ENCODE data around the gene ZBTB38.

Gene ZBTB38

GRCh38 chr3:141399200-141399599 lies 30.9 kb downstream of the ZBTB38 start:
- TF ChIP-seq, protein P1, sequence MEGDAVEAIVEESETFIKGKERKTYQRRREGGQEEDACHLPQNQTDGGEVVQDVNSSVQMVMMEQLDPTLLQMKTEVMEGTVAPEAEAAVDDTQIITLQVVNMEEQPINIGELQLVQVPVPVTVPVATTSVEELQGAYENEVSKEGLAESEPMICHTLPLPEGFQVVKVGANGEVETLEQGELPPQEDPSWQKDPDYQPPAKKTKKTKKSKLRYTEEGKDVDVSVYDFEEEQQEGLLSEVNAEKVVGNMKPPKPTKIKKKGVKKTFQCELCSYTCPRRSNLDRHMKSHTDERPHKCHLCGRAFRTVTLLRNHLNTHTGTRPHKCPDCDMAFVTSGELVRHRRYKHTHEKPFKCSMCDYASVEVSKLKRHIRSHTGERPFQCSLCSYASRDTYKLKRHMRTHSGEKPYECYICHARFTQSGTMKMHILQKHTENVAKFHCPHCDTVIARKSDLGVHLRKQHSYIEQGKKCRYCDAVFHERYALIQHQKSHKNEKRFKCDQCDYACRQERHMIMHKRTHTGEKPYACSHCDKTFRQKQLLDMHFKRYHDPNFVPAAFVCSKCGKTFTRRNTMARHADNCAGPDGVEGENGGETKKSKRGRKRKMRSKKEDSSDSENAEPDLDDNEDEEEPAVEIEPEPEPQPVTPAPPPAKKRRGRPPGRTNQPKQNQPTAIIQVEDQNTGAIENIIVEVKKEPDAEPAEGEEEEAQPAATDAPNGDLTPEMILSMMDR (IDR thresholded peaks at IDR 0.05; ENCODE audit: poor library complexity, severe bottlenecking), result no peak
- peak overlapping the region; percentile 96 for H3K27ac ChIP-seq (ENCODE audit: poor library complexity, severe bottlenecking)
- H3K36me3 ChIP-seq (ENCODE audit: low read depth), result peaks cover 39% of the 10 kb centered on the region
- no peak overlapping the region for H3K4me3 ChIP-seq (ENCODE audit: severe bottlenecking)
- H3K27me3 ChIP-seq (ENCODE audit: insufficient read depth, poor library complexity, severe bottlenecking), result no peaks in the 10 kb centered on the region
- no peaks in the 10 kb centered on the region for H3K9me3 ChIP-seq (ENCODE audit: severe bottlenecking)
- H3K4me1 ChIP-seq (ENCODE audit: insufficient read depth, poor library complexity, severe bottlenecking), result peaks cover 17% of the 10 kb centered on the region
- DNase-seq (ENCODE audit: low spot score), result no peak
- no peak for ATAC-seq (ENCODE audit: low read depth)

DNA sequence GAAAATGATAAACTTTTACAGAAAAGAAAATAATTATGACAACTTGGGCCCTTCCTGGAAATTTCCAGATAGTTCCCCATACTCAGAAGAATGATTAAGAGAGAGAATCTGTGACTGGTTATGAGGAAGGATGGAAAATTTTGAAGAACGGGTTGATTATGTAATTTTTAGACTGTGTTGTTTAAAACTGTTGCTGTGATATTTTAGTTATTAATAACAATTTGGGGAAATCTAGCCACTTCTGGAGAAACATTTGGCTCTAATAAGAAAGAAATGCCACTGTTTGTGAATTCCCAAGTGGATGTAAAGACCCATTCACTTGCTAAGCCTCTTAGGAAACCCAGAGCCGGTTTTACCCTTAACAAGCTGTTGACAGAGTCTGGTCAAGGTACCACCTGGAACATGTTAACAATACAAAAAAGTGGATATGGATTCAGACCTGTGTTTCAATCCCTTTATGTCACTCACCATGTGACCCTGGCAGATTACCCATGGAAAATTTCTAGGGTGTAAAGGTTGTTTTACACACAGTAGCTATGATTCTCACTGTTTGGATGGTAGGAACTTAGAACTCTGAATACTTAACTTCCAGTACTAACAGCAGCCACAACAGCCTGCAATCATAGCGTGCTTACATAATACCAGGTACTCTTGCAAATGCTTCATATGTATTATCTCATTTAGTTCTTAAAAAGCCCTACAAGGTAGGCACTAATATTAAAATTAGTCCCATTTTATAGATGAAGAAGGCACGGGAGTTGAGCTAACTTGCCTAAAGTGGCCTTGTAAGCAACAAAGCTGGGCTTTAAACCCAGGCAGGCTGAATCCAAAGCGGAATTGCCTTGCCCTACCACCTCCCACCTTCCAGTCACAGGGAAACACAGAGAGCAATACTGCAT lies 32.0 kb downstream of the ZBTB38 start:
- Histone ChIP-seq H3K4me1 (ENCODE audit: insufficient read depth, poor library complexity, severe bottlenecking) (peaks cover 28% of the 10 kb centered on the region), H3K9me3 (ENCODE audit: severe bottlenecking) (no peaks in the 10 kb centered on the region), H3K36me3 (ENCODE audit: low read depth) (peaks cover 50% of the 10 kb centered on the region), H3K4me3 (ENCODE audit: severe bottlenecking) (no peak overlapping the region), H3K27me3 (ENCODE audit: insufficient read depth, poor library complexity, severe bottlenecking) (no peaks in the 10 kb centered on the region), H3K27ac (ENCODE audit: poor library complexity, severe bottlenecking) (peak overlapping the region; percentile 96)
- DNase-seq (ENCODE audit: low spot score) (no peak), ATAC-seq (ENCODE audit: low read depth) (no peak)
- TF ChIP-seq, protein P1 (IDR thresholded peaks at IDR 0.05; ENCODE audit: poor library complexity, severe bottlenecking), result no peak

GRCh38 chr3:141401095-141401494 lies 32.8 kb downstream of the ZBTB38 start:
- Histone ChIP-seq H3K36me3 (ENCODE audit: low read depth) (peaks cover 52% of the 10 kb centered on the region), H3K9me3 (ENCODE audit: severe bottlenecking) (no peaks in the 10 kb centered on the region), H3K27me3 (ENCODE audit: insufficient read depth, poor library complexity, severe bottlenecking) (no peaks in the 10 kb centered on the region), H3K4me1 (ENCODE audit: insufficient read depth, poor library complexity, severe bottlenecking) (peaks cover 34% of the 10 kb centered on the region), H3K27ac (ENCODE audit: poor library complexity, severe bottlenecking) (peak overlapping the region; percentile 96), H3K4me3 (ENCODE audit: severe bottlenecking) (no peak overlapping the region)
- DNase-seq (ENCODE audit: low spot score) (no peak), ATAC-seq (ENCODE audit: low read depth) (no peak)
- TF ChIP-seq, protein P1 (IDR thresholded peaks at IDR 0.05; ENCODE audit: poor library complexity, severe bottlenecking), result no peak

DNA sequence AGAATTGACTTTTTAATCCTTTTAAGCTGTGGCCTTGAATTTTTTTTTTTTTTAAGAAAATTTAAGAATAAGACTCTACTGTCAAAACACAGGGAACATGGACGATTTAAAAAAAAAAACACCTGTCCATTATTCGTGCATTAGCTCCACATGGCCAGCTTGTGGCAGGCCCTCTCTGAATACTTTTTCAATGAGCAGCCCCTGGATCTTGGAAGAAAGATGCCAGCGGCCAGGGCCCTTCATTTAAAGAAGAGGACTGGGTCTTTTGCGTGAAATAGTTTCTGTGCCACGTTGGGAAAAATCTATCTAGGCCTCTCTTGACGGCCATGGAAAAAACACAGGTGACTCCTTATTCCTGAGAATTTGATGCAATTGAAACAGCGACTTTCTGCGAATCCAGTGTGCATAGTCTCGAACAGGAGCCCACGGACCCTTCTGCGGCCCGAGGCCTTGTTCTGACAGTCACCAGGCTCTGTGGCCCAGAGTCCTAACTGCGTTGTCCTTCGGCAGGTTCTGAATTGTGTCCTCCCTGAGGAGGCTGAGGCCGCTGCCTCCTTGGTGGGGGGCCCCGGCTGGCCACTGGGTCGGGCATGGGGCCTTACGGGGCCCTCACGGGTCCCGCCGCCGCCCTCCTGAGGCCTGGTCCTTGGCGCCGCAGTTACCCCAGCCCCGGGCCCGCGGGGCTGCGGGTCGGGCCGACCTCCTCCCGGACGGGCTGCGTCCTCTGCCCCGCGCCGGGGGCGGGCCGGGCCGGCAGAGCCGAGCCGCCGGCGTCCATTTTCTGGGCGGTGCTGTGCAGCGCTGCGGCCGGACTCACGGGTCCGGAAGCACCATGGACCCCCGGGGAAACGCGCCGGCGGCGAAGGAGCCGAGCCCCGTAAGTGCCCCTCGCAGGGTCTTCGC lies 33.5 kb downstream of the ZBTB38 start:
- H3K27me3 ChIP-seq (ENCODE audit: insufficient read depth, poor library complexity, severe bottlenecking), result no peaks in the 10 kb centered on the region

More for the DNA sequence above, 33.5 kb downstream of the ZBTB38 start:
- TF ChIP-seq, protein P1 (IDR thresholded peaks at IDR 0.05; ENCODE audit: poor library complexity, severe bottlenecking), result no peak
- H3K9me3 ChIP-seq (ENCODE audit: severe bottlenecking), result no peaks in the 10 kb centered on the region
- peak overlapping the region; percentile 96 for H3K27ac ChIP-seq (ENCODE audit: poor library complexity, severe bottlenecking)
- H3K4me1 ChIP-seq (ENCODE audit: insufficient read depth, poor library complexity, severe bottlenecking), result peaks cover 41% of the 10 kb centered on the region
- peak overlapping the region; percentile 92 for H3K4me3 ChIP-seq (ENCODE audit: severe bottlenecking)
- DNase-seq (ENCODE audit: low spot score) (no peak), ATAC-seq (ENCODE audit: low read depth) (peak; percentile 56)
- peaks cover 52% of the 10 kb centered on the region for H3K36me3 ChIP-seq (ENCODE audit: low read depth)

Data from RWPE2 (cell line).